HepG2 (cell line): ENCODE measurements around the gene MAN1C1. TPM values are rescaled to one million over a fixed set of nuclear protein-coding genes. Genes with fewer than 3 reads are reported as not detected.

Experiments
- ATAC-seq: fragments of 200-7000 bp; cut with Tn5 transposase; 3 replicates; pipeline ENCODE4 v1.9.1; 2020; ENCODE audit warnings: mild to moderate bottlenecking, moderate library complexity
- BruUV-seq: library from RNA; stranded (reverse); fragments of 400-500 nt; replicated peaks from 2 replicates; lab custom pipeline; 2021; lab: Mats Ljungman, UMichigan
- CTCF ChIA-PET: fragments of 300-600 bp; formaldehyde crosslinking; extraction: SDS; loops from one replicate; lab custom pipeline; 2021; ENCODE audit warnings: low total read pairs, inconsistent platforms, low intra/inter-chr PET ratio; lab: Yijun Ruan, JAX
- POLR2A ChIA-PET: fragments of 350-600 bp; sonication (Branson Sonifier 250); formaldehyde crosslinking; loops from one replicate; lab custom pipeline; 2020; ENCODE audit warnings: antibody characterized with exemption, inconsistent platforms; lab: Yijun Ruan, JAX
- DNase-seq: peaks from one replicate; pipeline ENCODE4 v3.0.0-alpha.2; 2015; ENCODE audit warnings: low spot score
- FAIRE-seq: peaks from 3 replicates; lab custom pipeline; 2011; peaks lifted over from hg19 to GRCh38; lab: Jason Lieb, UNC
- H2AFZ ChIP-seq: one replicate; pipeline ENCODE4 v1.6.1; 2011; ENCODE audit warnings: low read length, inconsistent platforms
- H3K27ac ChIP-seq: fragments of 300-600 bp; 3 replicates; pipeline ENCODE4 v1.8.0; 2011; ENCODE audit warnings: mixed run types, mild to moderate bottlenecking, mixed read lengths, low read length, inconsistent platforms; ENCODE audit not compliant: insufficient read depth; ENCODE audit errors: extremely low read length
- H3K27me3 ChIP-seq, 2 experiments: fragments of 200-600 bp in 1 of 2; 2 replicates in 1 of 2; 3 replicates in 1 of 2; pipeline versions ENCODE4 v1.6.0 to v1.8.0; 2011; ENCODE audit warnings: low read length in 2 of 2, mild to moderate bottlenecking in 2 of 2, moderate library complexity in 2 of 2, inconsistent platforms in 1 of 2; ENCODE audit not compliant: insufficient read depth in 2 of 2, control insufficient read depth in 1 of 2
- H3K36me3 ChIP-seq, 2 experiments: fragments of 200-600 bp in 1 of 2; replicated peaks in 1 of 2; 2 replicates in 1 of 2; 3 replicates in 1 of 2; pipeline versions ENCODE4 v1.5.1 to v1.8.0; 2011; ENCODE audit warnings: low read length in 2 of 2, inconsistent platforms in 1 of 2; ENCODE audit not compliant: insufficient read depth in 2 of 2, control insufficient read depth in 1 of 2
- H3K4me1 ChIP-seq: 2 replicates; pipeline ENCODE4 v1.5.1; 2012; ENCODE audit warnings: low read length, inconsistent platforms; ENCODE audit not compliant: insufficient read depth
- H3K4me2 ChIP-seq: 2 replicates; pipeline ENCODE4 v1.6.0; 2011; ENCODE audit warnings: low read depth, low read length, inconsistent platforms
- H3K4me3 ChIP-seq, 3 experiments: fragments of 200-600 bp in 1 of 3; sonication (generic), shearing (Covaris generic) in 1 of 3; replicated peaks in 1 of 3; 2 replicates each; pipeline ENCODE4 v1.5.1; 2011 to 2016; ENCODE audit warnings: low read length in 3 of 3, inconsistent platforms in 2 of 3, low read depth in 2 of 3, mild to moderate bottlenecking in 2 of 3, control low read depth in 1 of 3, mixed read lengths in 1 of 3; ENCODE audit not compliant: insufficient read depth in 1 of 3
- H3K79me2 ChIP-seq: one replicate; pipeline ENCODE4 v1.6.1; 2011; ENCODE audit warnings: low read length, inconsistent platforms; ENCODE audit not compliant: insufficient read depth
- H3K9ac ChIP-seq: 2 replicates; pipeline ENCODE4 v1.6.0; 2011; ENCODE audit warnings: mild to moderate bottlenecking, low read depth, low read length, inconsistent platforms; ENCODE audit not compliant: insufficient read depth
- H3K9me3 ChIP-seq: 2 replicates; pipeline ENCODE4 v1.5.1; 2012; ENCODE audit warnings: mild to moderate bottlenecking, low read length
- H4K20me1 ChIP-seq: 2 replicates; pipeline ENCODE4 v1.6.0; 2011; ENCODE audit warnings: inconsistent platforms, mild to moderate bottlenecking, low read length, moderate library complexity; ENCODE audit not compliant: insufficient read depth
- DBP ChIP-seq: sonication (generic); formaldehyde crosslinking; IDR thresholded peaks from 2 replicates; pipeline ENCODE4 v1.4.0; 2020; ENCODE audit warnings: missing genetic modification reagents; ENCODE audit errors: not compliant biosample characterization
- ELF4 ChIP-seq: sonication (generic); formaldehyde crosslinking; IDR thresholded peaks from 2 replicates; pipeline ENCODE4 v1.5.0; 2020; ENCODE audit warnings: missing genetic modification reagents, mild to moderate bottlenecking, moderate library complexity, borderline replicate concordance
- FOXA1 ChIP-seq, 2 experiments: fragments of 450-650 bp in 1 of 2; sonication (generic) in 1 of 2; formaldehyde crosslinking in 1 of 2; IDR thresholded peaks; 2 replicates each; pipeline versions ENCODE4 v1.4.0 to v1.6.1; 2016 to 2020; ENCODE audit warnings: missing genetic modification reagents in 1 of 2
- HOXA7 ChIP-seq: sonication (generic); formaldehyde crosslinking; IDR thresholded peaks from 2 replicates; pipeline ENCODE4 v1.8.1; 2022; ENCODE audit warnings: mild to moderate bottlenecking, missing genetic modification reagents, moderate library complexity
- ISL2 ChIP-seq: sonication (generic); formaldehyde crosslinking; IDR thresholded peaks from 2 replicates; pipeline ENCODE4 v1.5.0; 2020; ENCODE audit warnings: missing genetic modification reagents
- MXD1 ChIP-seq: sonication (generic); formaldehyde crosslinking; IDR thresholded peaks from 2 replicates; pipeline ENCODE4 v1.4.0; 2020; ENCODE audit warnings: mild to moderate bottlenecking, missing genetic modification reagents
- NFIC ChIP-seq: IDR thresholded peaks from 2 replicates; pipeline ENCODE4 v1.6.1; 2012; ENCODE audit warnings: mild to moderate bottlenecking, low read length, inconsistent platforms
- PAX8 ChIP-seq: sonication (generic); formaldehyde crosslinking; IDR thresholded peaks from 2 replicates; pipeline ENCODE4 v1.8.0; 2022; ENCODE audit warnings: mild to moderate bottlenecking, missing genetic modification reagents, borderline replicate concordance
- PCBP1 ChIP-seq: fragments of 200-400 bp; formaldehyde crosslinking; IDR thresholded peaks from 2 replicates; pipeline ENCODE4 v1.6.1; 2017; ENCODE audit warnings: mild to moderate bottlenecking, low read depth, low read length, borderline replicate concordance
- SIN3B ChIP-seq: fragments of 150-350 bp; IDR thresholded peaks from 2 replicates; pipeline ENCODE4 v1.6.1; 2014; ENCODE audit warnings: low read length
- SRF ChIP-seq: IDR thresholded peaks from 2 replicates; pipeline ENCODE4 v1.6.1; 2011; ENCODE audit warnings: mild to moderate bottlenecking, low read depth, low read length, moderate library complexity
- STAG1 ChIP-seq: sonication (generic); formaldehyde crosslinking; IDR thresholded peaks from 2 replicates; pipeline ENCODE4 v1.4.0; 2020; ENCODE audit warnings: missing genetic modification reagents
- ZNF253 ChIP-seq: sonication (generic); formaldehyde crosslinking; IDR thresholded peaks from 2 replicates; pipeline ENCODE4 v1.8.0; 2022; ENCODE audit warnings: mild to moderate bottlenecking, missing genetic modification reagents, borderline replicate concordance
- WGBS: methylation state at CpG from one replicate; pipeline ENCODE4 v1.1.6; 2017; ENCODE audit warnings: low lambda C conversion rate; 5-methylcytosine and 5-hydroxymethylcytosine counted together
- in situ Hi-C: cut with HindIII; loops from 2 replicates; pipeline ENCODE4 v1.10.0; 2017; ENCODE audit warnings: low pct_unique_long_range_greater_than_20kb; ENCODE audit not compliant: extremely low pct_ligation_motif_present
- intact Hi-C: fragments of 100-400 bp; cut with micrococcal nuclease; formaldehyde crosslinking; loops from one replicate; pipeline ENCODE4 v1.10.0; 2022; ENCODE audit not compliant: unreplicated experiment
- polyA plus RNA-seq, 8 experiments: library from polyadenylated mRNA; depleted of rRNA in 3 of 8; stranded (reverse) in 7 of 8; unstranded in 1 of 8; fragments of >200 nt; fragmentation: Illumina TruSeq in 4 of 8; extraction: Trizol in 4 of 8; gene quantifications; 2 replicates each; pipeline versions ENCODE4 v1.2.1 to v1.2.3, GENCODE V29; 2011 to 2016; ENCODE audit warnings: low read depth in 4 of 8, missing spikeins in 1 of 8, mixed read lengths in 1 of 8; ENCODE audit not compliant: insufficient read depth in 1 of 8
- total RNA-seq, 5 experiments: library from RNA; depleted of rRNA; stranded (reverse); fragments of >200 nt; fragmentation: Illumina TruSeq; extraction: Trizol; gene quantifications; 2 replicates each; pipeline ENCODE4 v1.2.3, GENCODE V29; 2016; ENCODE audit warnings: low read depth in 1 of 5
- TF ChIP-seq, protein P1 (sequence below): sonication (generic); formaldehyde crosslinking; IDR thresholded peaks from 2 replicates; pipeline ENCODE4 v1.5.0; 2020; ENCODE audit warnings: mild to moderate bottlenecking, missing genetic modification reagents, moderate library complexity

Gene MAN1C1
- total and polyA plus RNA-seq, 2 of the 13 experiments (the other 11 are each of a cell fraction or from before 2014, with no cell fraction given), result 0.18 to 0.49 TPM

DNA sequence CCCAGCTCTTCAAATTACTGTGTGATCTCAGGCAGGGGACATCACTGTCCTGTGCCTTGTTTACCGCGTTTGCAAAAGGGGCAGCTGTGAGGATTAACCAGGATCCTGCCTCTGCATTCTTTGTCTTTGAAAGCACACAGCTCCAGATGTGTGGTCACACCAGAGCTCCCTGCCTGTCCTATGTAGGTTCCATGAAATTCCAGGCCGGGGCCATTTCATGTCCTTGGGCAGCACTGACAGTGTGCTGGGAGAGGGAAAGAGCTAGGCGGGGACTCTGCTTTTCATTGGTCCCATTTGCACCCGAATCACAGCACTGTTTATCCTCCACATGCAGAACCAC lies 141.2 kb downstream of the MAN1C1 start:
- ATAC-seq, result no peak

GRCh38 chr1:25758466-25759070 lies 142.0 kb downstream of the MAN1C1 start:
- no peaks in the 10 kb centered on the region for H3K36me3 ChIP-seq
- no peaks in the 10 kb centered on the region for H3K4me1 ChIP-seq
- FAIRE-seq, result no peak
- peaks cover 6 to 61% of the 10 kb centered on the region in 2 experiments for H3K27me3 ChIP-seq
- DNase-seq, result peak; percentile 13
- TF ChIP-seq MXD1 (CRISPR knock-in tag) (no peak), STAG1 (CRISPR knock-in tag) (peak; percentile 55), FOXA1 (IDR thresholded peaks at IDR 0.05) (no peak), FOXA1 (CRISPR knock-in tag; IDR thresholded peaks at IDR 0.05) (peak; percentile 45; the same call in 1 of the 2 replicates)
- TF ChIP-seq, protein P1, sequence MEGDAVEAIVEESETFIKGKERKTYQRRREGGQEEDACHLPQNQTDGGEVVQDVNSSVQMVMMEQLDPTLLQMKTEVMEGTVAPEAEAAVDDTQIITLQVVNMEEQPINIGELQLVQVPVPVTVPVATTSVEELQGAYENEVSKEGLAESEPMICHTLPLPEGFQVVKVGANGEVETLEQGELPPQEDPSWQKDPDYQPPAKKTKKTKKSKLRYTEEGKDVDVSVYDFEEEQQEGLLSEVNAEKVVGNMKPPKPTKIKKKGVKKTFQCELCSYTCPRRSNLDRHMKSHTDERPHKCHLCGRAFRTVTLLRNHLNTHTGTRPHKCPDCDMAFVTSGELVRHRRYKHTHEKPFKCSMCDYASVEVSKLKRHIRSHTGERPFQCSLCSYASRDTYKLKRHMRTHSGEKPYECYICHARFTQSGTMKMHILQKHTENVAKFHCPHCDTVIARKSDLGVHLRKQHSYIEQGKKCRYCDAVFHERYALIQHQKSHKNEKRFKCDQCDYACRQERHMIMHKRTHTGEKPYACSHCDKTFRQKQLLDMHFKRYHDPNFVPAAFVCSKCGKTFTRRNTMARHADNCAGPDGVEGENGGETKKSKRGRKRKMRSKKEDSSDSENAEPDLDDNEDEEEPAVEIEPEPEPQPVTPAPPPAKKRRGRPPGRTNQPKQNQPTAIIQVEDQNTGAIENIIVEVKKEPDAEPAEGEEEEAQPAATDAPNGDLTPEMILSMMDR (CRISPR knock-in tag), result peak; percentile 45
- H3K9ac ChIP-seq, result no peak overlapping the region
- H2AFZ ChIP-seq, result no peak overlapping the region
- H3K4me3 ChIP-seq, result no peak overlapping the region
- H3K4me2 ChIP-seq, result no peak overlapping the region
- no peaks in the 10 kb centered on the region for H4K20me1 ChIP-seq
- WGBS, result 21% methylated on average over 10 of the region's 15 CpGs
- POLR2A ChIA-PET, result no interaction called here
- peak; percentile 68 for ATAC-seq
- in situ Hi-C loops (loop anchor here (5.0 kb wide), 1 partner anchor 39 kb away; no protein-coding TSS in a partner anchor), intact Hi-C loops (loop anchor here (5.0 kb wide), 1 partner anchor 39 kb away; no protein-coding TSS in a partner anchor)
- CTCF ChIA-PET, result interaction anchor here (1.1 to 1.6 kb wide), 2 partner anchors 17 to 38 kb away, joined by 3 to 13 read pairs; no protein-coding TSS in a partner anchor
- BruUV-seq, result no TSS peak
- H3K27ac ChIP-seq, result no peak overlapping the region
- no peaks in the 10 kb centered on the region for H3K9me3 ChIP-seq
- H3K79me2 ChIP-seq, result no peaks in the 10 kb centered on the region

More for the DNA sequence above, 141.2 kb downstream of the MAN1C1 start:
- H3K27me3 ChIP-seq, result peaks cover 6 to 67% of the 10 kb centered on the region in 2 experiments
- no peak overlapping the region for H2AFZ ChIP-seq
- FAIRE-seq (no peak), DNase-seq (no peak)
- no peaks in the 10 kb centered on the region for H3K79me2 ChIP-seq
- no peaks in the 10 kb centered on the region for H3K4me1 ChIP-seq
- no peaks in the 10 kb centered on the region for H4K20me1 ChIP-seq
- no peak overlapping the region for H3K27ac ChIP-seq
- TF ChIP-seq ZNF253 (CRISPR knock-in tag) (no peak), PAX8 (CRISPR knock-in tag) (no peak), ELF4 (no peak), ISL2 (CRISPR knock-in tag) (no peak), PCBP1 (no peak), HOXA7 (no peak), DBP (CRISPR knock-in tag) (no peak), NFIC (no peak), SIN3B (no peak), SRF (no peak)
- POLR2A ChIA-PET, result no interaction called here
- no peak overlapping the region for H3K4me3 ChIP-seq
- intact Hi-C loops, result loop anchor here (5.0 kb wide), 1 partner anchor 39 kb away; no protein-coding TSS in a partner anchor
- H3K4me2 ChIP-seq, result no peak overlapping the region
- no peaks in the 10 kb centered on the region for H3K9me3 ChIP-seq
- in situ Hi-C loops, result loop anchor here (5.0 kb wide), 1 partner anchor 39 kb away; no protein-coding TSS in a partner anchor
- H3K9ac ChIP-seq, result no peak overlapping the region
- CTCF ChIA-PET, result interaction anchor here (1.6 kb wide), 1 partner anchor 39 kb away, joined by 13 read pairs; no protein-coding TSS in a partner anchor
- no peaks in the 10 kb centered on the region for H3K36me3 ChIP-seq
- no TSS peak for BruUV-seq
- WGBS, result 39% methylated on average over 2 of the region's 5 CpGs
